ENCODE results near the gene POFUT1.

GRCh38 chr20:32193996-32194395, 13.7 kb upstream of the POFUT1 start:
- TF ChIP-seq MYC (IDR thresholded peaks at IDR 0.05; ENCODE audit: low read depth, low read length) = no peak
- no peak for TF ChIP-seq CTCF (IDR thresholded peaks at IDR 0.05; ENCODE audit: extremely low read depth in 1 of 2, insufficient read depth in 1 of 2, low read depth in 1 of 2, low read length in 2 of 2)
